RWPE1 (cell line): ENCODE measurements around the gene MT1X.
A peak's percentile ranks its signal among the peaks of the same experiment; 100 is the strongest.

ENCODE experiments used
- CTCF ChIA-PET: fragments of 350-600 bp; sonication (Branson Sonifier 250); formaldehyde crosslinking; extraction: SDS; loops from one replicate; lab custom pipeline; 2021; lab: Yijun Ruan, JAX
- POLR2A ChIA-PET: fragments of 400-600 bp; formaldehyde crosslinking; extraction: SDS; loops from one replicate; lab custom pipeline; 2020; ENCODE audit warnings: antibody characterized with exemption; ENCODE audit not compliant: low non-redundant PET; lab: Yijun Ruan, JAX
- DNase-seq: peaks from one replicate; pipeline ENCODE4 v3.0.0; 2012; ENCODE audit warnings: low spot score
- H3K27ac ChIP-seq: fragments of 450-650 bp; 2 replicates; pipeline ENCODE4 v1.5.1; 2017
- CTCF ChIP-seq: fragments of 450-650 bp; conservative IDR thresholded peaks from 2 replicates; pipeline ENCODE4 v1.5.1; 2017; ENCODE audit warnings: low read depth, mild to moderate bottlenecking

The MT1X gene

DNA sequence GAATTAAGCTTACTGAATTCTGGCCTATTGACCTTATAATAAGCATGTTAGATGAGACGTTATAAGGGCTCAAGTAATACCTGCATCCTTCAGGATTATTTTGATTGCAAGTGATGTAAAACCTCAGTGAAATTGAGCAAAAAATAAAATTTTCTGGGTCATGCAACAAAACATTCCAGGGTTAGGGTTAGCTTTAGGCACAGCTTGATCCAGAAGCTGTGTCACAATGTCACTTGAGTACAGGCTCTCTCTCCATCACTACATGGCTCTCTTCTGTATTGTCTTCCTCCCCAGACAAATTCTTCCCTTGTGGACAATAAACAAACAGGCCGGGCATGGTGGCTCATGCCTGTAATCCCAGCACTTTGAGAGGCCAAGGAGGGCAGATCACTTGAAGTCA lies 44.0 kb downstream of the MT1X start:
- ChIA-PET POLR2A (no interaction called here), CTCF (no interaction called here)

GRCh38 chr16:56726926-56727325 lies 44.7 kb downstream of the MT1X start:
- POLR2A ChIA-PET: no interaction called here

More for the DNA sequence above, 44.0 kb downstream of the MT1X start:
- no peak for DNase-seq
- no peak overlapping the region for H3K27ac ChIP-seq
- no peak for TF ChIP-seq CTCF

DNA sequence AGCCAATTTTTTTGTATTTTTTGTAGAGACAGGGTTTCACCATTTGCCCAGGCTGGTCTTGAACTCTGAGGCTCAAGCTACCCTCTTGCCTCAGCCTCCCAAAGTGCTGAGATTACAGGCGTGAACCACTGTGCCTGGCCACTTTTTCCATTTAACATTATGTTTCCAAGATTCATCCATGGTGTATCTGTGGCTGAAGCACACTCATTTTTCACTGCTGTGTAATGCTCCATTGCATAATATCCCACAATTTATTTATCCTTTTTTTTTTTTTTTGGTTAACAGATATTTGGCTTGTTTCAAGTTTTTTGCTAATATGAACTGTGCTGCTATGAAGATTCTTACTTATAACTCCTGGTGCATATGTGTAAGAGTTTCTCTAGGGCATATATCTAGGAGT lies 45.8 kb downstream of the MT1X start:
- H3K27ac ChIP-seq: no peak overlapping the region
- no peak for TF ChIP-seq CTCF
- CTCF ChIA-PET: interaction anchor here (0.6 kb wide), 1 partner anchor 619 kb away, joined by 3 read pairs; no protein-coding TSS in a partner anchor
- no peak for DNase-seq
- POLR2A ChIA-PET: no interaction called here

More at GRCh38 chr16:56726926-56727325, 44.7 kb downstream of the MT1X start:
- H3K27ac ChIP-seq: no peak overlapping the region
- no peak for TF ChIP-seq CTCF
- DNase-seq: no peak
- CTCF ChIA-PET: no interaction called here

- TF ChIP-seq CTCF: no peak
- no peak for DNase-seq
- CTCF ChIA-PET: interaction anchor here (0.5 to 0.6 kb wide), 2 partner anchors 200 to 301 kb away, joined by 3 to 4 read pairs; no protein-coding TSS in a partner anchor
- POLR2A ChIA-PET: no interaction called here
- H3K27ac ChIP-seq: peak overlapping the region; percentile 81
These were observed 46.9 kb downstream of the MT1X start for GRCh38 chr16:56728980-56729734.

DNA sequence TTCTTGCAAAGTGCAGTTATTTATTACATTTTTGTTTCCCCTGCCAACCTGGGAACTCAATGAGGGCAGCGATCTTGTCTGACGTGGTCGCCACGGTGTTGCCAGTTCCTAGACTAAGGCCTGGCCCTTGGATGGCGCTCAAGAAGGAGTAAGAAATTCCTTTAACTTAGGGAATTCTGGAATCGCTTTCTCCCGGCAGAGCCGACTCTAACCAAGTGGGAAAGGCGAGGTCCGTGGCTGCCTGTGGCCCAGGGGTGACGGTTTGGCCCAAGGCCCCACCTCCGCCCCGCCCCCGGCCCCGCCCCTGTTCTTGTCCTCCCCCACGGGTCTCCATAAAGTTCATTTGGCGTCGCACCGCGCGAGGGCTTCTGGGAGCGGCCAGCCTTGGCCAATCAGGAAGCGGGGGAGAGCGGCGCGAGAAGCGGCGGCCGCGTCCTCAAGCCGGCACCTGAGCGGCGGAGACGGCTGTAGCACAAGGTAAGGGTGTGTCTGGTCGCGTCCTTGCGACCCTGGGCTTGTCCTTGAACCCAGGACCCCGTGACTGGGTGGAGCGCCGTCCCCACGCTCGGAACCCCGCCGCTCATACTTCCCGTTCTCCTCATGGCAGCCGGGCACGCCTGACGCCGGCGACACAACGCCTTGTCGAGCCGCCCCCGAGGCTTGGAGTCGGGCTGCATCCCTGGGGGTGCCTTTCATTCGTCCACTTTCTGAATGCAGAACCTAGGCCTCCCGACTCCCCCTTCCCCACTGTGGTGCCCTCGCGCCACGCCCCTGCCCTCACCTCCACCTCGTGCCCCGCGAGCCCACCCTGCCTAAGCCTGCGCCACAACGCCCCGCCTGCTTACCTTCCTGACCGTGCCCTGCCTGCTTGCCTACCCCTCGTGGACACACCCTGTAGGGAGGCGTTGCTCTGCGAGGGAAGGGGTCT lies 47.7 kb downstream of the MT1X start, which contains the start of gene NUP93:
Gene NUP93 (plus strand): TSS at position 395 of the 928 bp plus-strand sequence. CDS start 18,119 bp downstream, outside the sequence.
- ChIA-PET CTCF (interaction anchor here (0.6 kb wide), 1 partner anchor 199 kb away, joined by 4 read pairs; no protein-coding TSS in a partner anchor), POLR2A (no interaction called here)
- TF ChIP-seq CTCF: no peak
- peak; percentile 93 for DNase-seq
- H3K27ac ChIP-seq: peak within 1 kb of the TSS; percentile 81

DNA sequence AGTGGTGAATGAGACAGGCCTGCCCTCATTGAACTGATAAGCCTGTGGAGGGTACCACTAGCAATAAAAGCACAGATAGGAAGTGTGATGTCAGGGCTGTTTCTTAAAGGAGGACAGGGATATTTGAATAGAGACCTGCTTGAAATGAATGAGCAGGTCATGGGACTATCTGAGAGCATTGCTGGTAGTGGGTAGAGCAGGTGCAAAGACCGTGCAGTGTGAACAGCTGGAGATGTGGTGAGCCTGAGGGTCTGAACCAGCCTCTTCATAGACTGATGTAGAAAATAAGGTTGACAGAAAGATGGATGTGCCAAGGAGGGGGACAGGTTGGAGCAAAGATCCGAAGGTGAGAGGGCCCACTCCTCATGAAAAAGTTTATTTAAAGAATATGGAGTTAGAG lies 50.1 kb downstream of the MT1X start:
- no peak for TF ChIP-seq CTCF
- DNase-seq: no peak
- no peak overlapping the region for H3K27ac ChIP-seq
- CTCF ChIA-PET: no interaction called here
- POLR2A ChIA-PET: no interaction called here
